GM19372 (cell line): ENCODE data around the gene FUT6.
A peak's percentile ranks its signal among the peaks of the same experiment; 100 is the strongest.

Source experiments
- ATAC-seq: cut with Tn5 transposase; IDR thresholded peaks from one replicate; pipeline ENCODE4 v1.9.1; 2021; ENCODE audit warnings: mild to moderate bottlenecking, low read depth, moderate library complexity; ENCODE audit not compliant: unreplicated experiment

The FUT6 gene

GRCh38 chr19:5828661-5829566 lies 10.6 kb downstream of the FUT6 start:
- no peak for ATAC-seq

- ATAC-seq = peak; percentile 66
These were observed 11.4 kb downstream of the FUT6 start for GRCh38 chr19:5827891-5828660.

- no peak for ATAC-seq
These were observed 12.1 kb downstream of the FUT6 start for GRCh38 chr19:5827342-5827890.

- no peak for ATAC-seq
These were observed 12.8 kb downstream of the FUT6 start for GRCh38 chr19:5826531-5827341.

GRCh38 chr19:5825178-5825577 lies 14.3 kb downstream of the FUT6 start:
- ATAC-seq = no peak

GRCh38 chr19:5824751-5825150 lies 14.8 kb downstream of the FUT6 start:
- ATAC-seq = no peak

GRCh38 chr19:5823579-5824281 lies 15.8 kb downstream of the FUT6 start:
- ATAC-seq = no peak

- ATAC-seq = no peak
These were observed 17.2 kb downstream of the FUT6 start for GRCh38 chr19:5822181-5822844.

GRCh38 chr19:5821521-5822180 lies 17.9 kb downstream of the FUT6 start:
- ATAC-seq = no peak

- ATAC-seq = no peak
These were observed 18.7 kb downstream of the FUT6 start for GRCh38 chr19:5820785-5821184.

- ATAC-seq = no peak
These were observed 20.9 kb downstream of the FUT6 start for GRCh38 chr19:5818594-5818993.

GRCh38 chr19:5817218-5817617 lies 22.3 kb downstream of the FUT6 start:
- no peak for ATAC-seq

GRCh38 chr19:5814852-5815246 lies 24.7 kb downstream of the FUT6 start:
- ATAC-seq = no peak

GRCh38 chr19:5814123-5814851 lies 25.2 kb downstream of the FUT6 start:
- no peak for ATAC-seq

GRCh38 chr19:5811117-5811516 lies 28.4 kb downstream of the FUT6 start:
- no peak for ATAC-seq

GRCh38 chr19:5809469-5809868 lies 30.0 kb downstream of the FUT6 start:
- ATAC-seq = no peak

GRCh38 chr19:5809053-5809452 lies 30.4 kb downstream of the FUT6 start:
- ATAC-seq = no peak

- no peak for ATAC-seq
These were observed 31.2 kb downstream of the FUT6 start for GRCh38 chr19:5808120-5808816.
